Effector memory CD4-positive, alpha-beta T cell (primary cell): ENCODE measurements around the gene RPL31.

Source experiments
- DNase-seq, 3 donors: peaks; one replicate each; pipeline ENCODE4 v3.0.0-alpha.2; 2020
- H3K27ac ChIP-seq: 2 replicates; pipeline ENCODE4 v1.7.0; 2013; ENCODE audit warnings: mild to moderate bottlenecking, low read length, moderate library complexity; ENCODE audit not compliant: insufficient read depth, poor library complexity, severe bottlenecking
- H3K27me3 ChIP-seq: replicated peaks from 2 replicates; pipeline ENCODE4 v1.7.0; 2013; ENCODE audit warnings: mild to moderate bottlenecking, low read length; ENCODE audit not compliant: insufficient read depth, control insufficient read depth, poor library complexity, severe bottlenecking
- H3K36me3 ChIP-seq: 2 replicates; pipeline ENCODE4 v1.7.0; 2013; ENCODE audit warnings: mild to moderate bottlenecking, low read length, moderate library complexity; ENCODE audit not compliant: control insufficient read depth, insufficient read depth
- H3K4me1 ChIP-seq: 2 replicates; pipeline ENCODE4 v1.7.0; 2013; ENCODE audit warnings: low read length, mild to moderate bottlenecking; ENCODE audit not compliant: control insufficient read depth, insufficient read depth, poor library complexity, severe bottlenecking
- H3K4me3 ChIP-seq: 2 replicates; pipeline ENCODE4 v1.7.0; 2013; ENCODE audit warnings: low read length, low read depth, mild to moderate bottlenecking; ENCODE audit not compliant: insufficient read depth, poor library complexity, severe bottlenecking
- H3K9me3 ChIP-seq: 2 replicates; pipeline ENCODE4 v1.7.0; 2013; ENCODE audit warnings: mild to moderate bottlenecking, low read length, moderate library complexity; ENCODE audit not compliant: control insufficient read depth

The RPL31 gene

GRCh38 chr2:101006065-101006715 is 4.1 kb downstream of the RPL31 start:
- H3K4me3 ChIP-seq: no peak overlapping the region
- H3K4me1 ChIP-seq: peaks cover 11% of the 10 kb centered on the region
- peaks cover 53% of the 10 kb centered on the region for H3K36me3 ChIP-seq
- H3K27me3 ChIP-seq: no peaks in the 10 kb centered on the region
- H3K9me3 ChIP-seq: no peaks in the 10 kb centered on the region
- no peak for DNase-seq
- H3K27ac ChIP-seq: no peak overlapping the region

- Histone ChIP-seq H3K27ac (peak overlapping the region; percentile 12), H3K27me3 (no peaks in the 10 kb centered on the region), H3K4me1 (peaks cover 8% of the 10 kb centered on the region), H3K4me3 (no peak overlapping the region), H3K36me3 (peaks cover 53% of the 10 kb centered on the region), H3K9me3 (no peaks in the 10 kb centered on the region)
- DNase-seq: no peak
These were observed 5.6 kb downstream of the RPL31 start for GRCh38 chr2:101007415-101008345.

- Histone ChIP-seq H3K4me3 (no peak overlapping the region), H3K27ac (no peak overlapping the region), H3K27me3 (no peaks in the 10 kb centered on the region), H3K9me3 (no peaks in the 10 kb centered on the region), H3K4me1 (no peaks in the 10 kb centered on the region), H3K36me3 (peaks cover 25% of the 10 kb centered on the region)
- no peak for DNase-seq
These were observed 9.1 kb downstream of the RPL31 start for GRCh38 chr2:101011152-101011551.

- H3K4me1 ChIP-seq: no peaks in the 10 kb centered on the region
- H3K9me3 ChIP-seq: no peaks in the 10 kb centered on the region
- H3K4me3 ChIP-seq: no peak overlapping the region
- DNase-seq: no peak
- H3K27ac ChIP-seq: no peak overlapping the region
- H3K36me3 ChIP-seq: peaks cover 14% of the 10 kb centered on the region
- no peaks in the 10 kb centered on the region for H3K27me3 ChIP-seq
These were observed 10.1 kb downstream of the RPL31 start for GRCh38 chr2:101012054-101012705.

- Histone ChIP-seq H3K9me3 (no peaks in the 10 kb centered on the region), H3K4me1 (no peaks in the 10 kb centered on the region), H3K36me3 (peaks cover 9% of the 10 kb centered on the region), H3K4me3 (no peak overlapping the region), H3K27ac (no peak overlapping the region), H3K27me3 (no peaks in the 10 kb centered on the region)
- peak in 1 of 3 donors; percentile 22 for DNase-seq
These were observed 10.7 kb downstream of the RPL31 start for GRCh38 chr2:101012706-101013181.

- DNase-seq: no peak
- H3K27ac ChIP-seq: no peak overlapping the region
- H3K4me3 ChIP-seq: no peak overlapping the region
- no peaks in the 10 kb centered on the region for H3K9me3 ChIP-seq
- H3K27me3 ChIP-seq: no peaks in the 10 kb centered on the region
- H3K36me3 ChIP-seq: peaks cover 2% of the 10 kb centered on the region
- no peaks in the 10 kb centered on the region for H3K4me1 ChIP-seq
These were observed 12.3 kb downstream of the RPL31 start for GRCh38 chr2:101014264-101014857.

GRCh38 chr2:101017371-101017770 is 15.3 kb downstream of the RPL31 start:
- Histone ChIP-seq H3K36me3 (no peaks in the 10 kb centered on the region), H3K27me3 (no peaks in the 10 kb centered on the region), H3K9me3 (no peaks in the 10 kb centered on the region), H3K27ac (no peak overlapping the region), H3K4me3 (no peak overlapping the region), H3K4me1 (no peaks in the 10 kb centered on the region)
- DNase-seq: no peak

- H3K4me3 ChIP-seq: no peak overlapping the region
- H3K36me3 ChIP-seq: no peaks in the 10 kb centered on the region
- H3K9me3 ChIP-seq: no peaks in the 10 kb centered on the region
- H3K27me3 ChIP-seq: no peaks in the 10 kb centered on the region
- no peak for DNase-seq
- H3K4me1 ChIP-seq: no peaks in the 10 kb centered on the region
- no peak overlapping the region for H3K27ac ChIP-seq
These were observed 16.8 kb downstream of the RPL31 start for GRCh38 chr2:101018934-101019333.

GRCh38 chr2:101022221-101022620 is 20.1 kb downstream of the RPL31 start:
- H3K36me3 ChIP-seq: no peaks in the 10 kb centered on the region
- H3K4me1 ChIP-seq: no peaks in the 10 kb centered on the region
- H3K4me3 ChIP-seq: no peak overlapping the region
- no peaks in the 10 kb centered on the region for H3K9me3 ChIP-seq
- DNase-seq: no peak
- H3K27me3 ChIP-seq: no peaks in the 10 kb centered on the region
- no peak overlapping the region for H3K27ac ChIP-seq
